Muscle layer of colon (tissue), 2 donors: Measurements from ENCODE around the gene CDK19.

Experiments used
- H3K27ac ChIP-seq: one replicate; pipeline ENCODE4 v1.7.0; 2013; ENCODE audit warnings: low read depth, mild to moderate bottlenecking, low read length, moderate library complexity
- H3K27me3 ChIP-seq, 2 donors: one replicate each; pipeline ENCODE4 v1.7.0; 2013; ENCODE audit warnings: low read length in 2 of 2, mild to moderate bottlenecking in 2 of 2; ENCODE audit not compliant: insufficient read depth in 2 of 2, control insufficient read depth in 1 of 2
- H3K36me3 ChIP-seq: one replicate; pipeline ENCODE4 v1.7.0; 2013; ENCODE audit warnings: mild to moderate bottlenecking, low read length; ENCODE audit not compliant: insufficient read depth
- H3K4me1 ChIP-seq: one replicate; pipeline ENCODE4 v1.7.0; 2013; ENCODE audit warnings: mild to moderate bottlenecking, low read length; ENCODE audit not compliant: insufficient read depth
- H3K4me3 ChIP-seq, 2 donors: one replicate each; pipeline ENCODE4 v1.7.0; 2013; ENCODE audit warnings: low read length in 2 of 2, low read depth in 1 of 2, mild to moderate bottlenecking in 1 of 2, moderate library complexity in 1 of 2
- H3K9ac ChIP-seq: one replicate; pipeline ENCODE4 v1.7.0; 2013; ENCODE audit warnings: low read length
- H3K9me3 ChIP-seq: one replicate; pipeline ENCODE4 v1.7.0; 2013; ENCODE audit warnings: mild to moderate bottlenecking, low read length
- donor health status: abdominal sarcoma.
- donor health status: Adenocarcinoma of cecum.

The CDK19 gene

GRCh38 chr6:110567957-110568696, 247.1 kb downstream of the CDK19 start:
- no peaks in the 10 kb centered on the region for H3K9me3 ChIP-seq
- no peaks in the 10 kb centered on the region for H3K36me3 ChIP-seq
- H3K4me3 ChIP-seq = no peak overlapping the region
- H3K9ac ChIP-seq = no peak overlapping the region
- no peak overlapping the region for H3K27ac ChIP-seq
- peaks cover 8% of the 10 kb centered on the region for H3K4me1 ChIP-seq
- no peaks in the 10 kb centered on the region for H3K27me3 ChIP-seq

GRCh38 chr6:110566346-110567125, 248.7 kb downstream of the CDK19 start:
- Histone ChIP-seq H3K4me1 (peaks cover 8% of the 10 kb centered on the region), H3K9ac (no peak overlapping the region), H3K36me3 (no peaks in the 10 kb centered on the region), H3K27ac (no peak overlapping the region), H3K27me3 (no peaks in the 10 kb centered on the region), H3K9me3 (no peaks in the 10 kb centered on the region), H3K4me3 (no peak overlapping the region)

- Histone ChIP-seq H3K4me3 (no peak overlapping the region), H3K9ac (no peak overlapping the region), H3K27ac (no peak overlapping the region), H3K9me3 (no peaks in the 10 kb centered on the region), H3K4me1 (peaks cover 8% of the 10 kb centered on the region), H3K36me3 (no peaks in the 10 kb centered on the region), H3K27me3 (no peaks in the 10 kb centered on the region)
These were observed 250.4 kb downstream of the CDK19 start for GRCh38 chr6:110564703-110565421.

- H3K36me3 ChIP-seq = no peaks in the 10 kb centered on the region
- no peak overlapping the region for H3K9ac ChIP-seq
- peaks cover 8% of the 10 kb centered on the region for H3K4me1 ChIP-seq
- no peaks in the 10 kb centered on the region for H3K9me3 ChIP-seq
- no peaks in the 10 kb centered on the region for H3K27me3 ChIP-seq
- no peak overlapping the region for H3K4me3 ChIP-seq
- H3K27ac ChIP-seq = no peak overlapping the region
These were observed 251.6 kb downstream of the CDK19 start for GRCh38 chr6:110563711-110564110.

GRCh38 chr6:110562316-110562915, 252.9 kb downstream of the CDK19 start:
- Histone ChIP-seq H3K36me3 (no peaks in the 10 kb centered on the region), H3K27ac (no peak overlapping the region)

GRCh38 chr6:110561696-110562095, 253.6 kb downstream of the CDK19 start:
- Histone ChIP-seq H3K9me3 (no peaks in the 10 kb centered on the region), H3K4me1 (peaks cover 5% of the 10 kb centered on the region), H3K4me3 (no peak overlapping the region), H3K36me3 (no peaks in the 10 kb centered on the region), H3K9ac (no peak overlapping the region), H3K27me3 (no peaks in the 10 kb centered on the region), H3K27ac (no peak overlapping the region)

More at GRCh38 chr6:110562316-110562915, 252.9 kb downstream of the CDK19 start:
- Histone ChIP-seq H3K9me3 (no peaks in the 10 kb centered on the region), H3K27me3 (no peaks in the 10 kb centered on the region), H3K4me1 (peaks cover 8% of the 10 kb centered on the region), H3K9ac (no peak overlapping the region), H3K4me3 (no peak overlapping the region)

GRCh38 chr6:110561008-110561396, 254.3 kb downstream of the CDK19 start:
- H3K27me3 ChIP-seq = no peaks in the 10 kb centered on the region
- H3K4me3 ChIP-seq = no peak overlapping the region
- H3K4me1 ChIP-seq = no peaks in the 10 kb centered on the region
- no peak overlapping the region for H3K9ac ChIP-seq
- no peaks in the 10 kb centered on the region for H3K36me3 ChIP-seq
- no peaks in the 10 kb centered on the region for H3K9me3 ChIP-seq
- H3K27ac ChIP-seq = no peak overlapping the region

GRCh38 chr6:110560239-110561007, 254.8 kb downstream of the CDK19 start:
- Histone ChIP-seq H3K36me3 (no peaks in the 10 kb centered on the region), H3K4me1 (no peaks in the 10 kb centered on the region), H3K9me3 (no peaks in the 10 kb centered on the region), H3K27me3 (no peaks in the 10 kb centered on the region), H3K9ac (no peak overlapping the region), H3K4me3 (no peak overlapping the region), H3K27ac (no peak overlapping the region)
